GM12878 (cell line): Measurements from ENCODE around the gene KCNE2. TPM values are rescaled to one million over a fixed set of nuclear protein-coding genes. Genes with fewer than 3 reads are reported as not detected.

Source experiments
- ATAC-seq: fragments of 200-7000 bp; cut with Tn5 transposase; 3 replicates; pipeline ENCODE4 v1.9.1; 2020; ENCODE audit warnings: mild to moderate bottlenecking, moderate library complexity
- BruUV-seq: library from RNA; stranded (reverse); fragments of 400-500 nt; replicated peaks from 2 replicates; lab custom pipeline; 2021; lab: Mats Ljungman, UMichigan
- CTCF ChIA-PET: fragments of 300-600 bp; sonication (Branson Sonifier 250); formaldehyde crosslinking; extraction: SDS; loops from one replicate; lab custom pipeline; 2021; ENCODE audit warnings: inconsistent platforms; lab: Yijun Ruan, JAX
- POLR2A ChIA-PET: fragments of 350-600 bp; formaldehyde crosslinking; extraction: SDS; loops from one replicate; lab custom pipeline; 2021; ENCODE audit warnings: inconsistent platforms; lab: Charles Lee
- RAD21 ChIA-PET: fragments of 300-600 bp; sonication (Branson Sonifier 250); formaldehyde crosslinking; loops from one replicate; lab custom pipeline; 2023; ENCODE audit warnings: antibody characterized with exemption; ENCODE audit not compliant: unreplicated experiment; lab: Charles Lee
- SMC1A ChIA-PET: fragments of 300-600 bp; sonication (Branson Sonifier 250); formaldehyde crosslinking; loops from one replicate; lab custom pipeline; 2023; ENCODE audit not compliant: unreplicated experiment, uncharacterized antibody; lab: Charles Lee
- DNase-seq: peaks from one replicate; pipeline ENCODE4 v3.0.0-alpha.2; 2011; ENCODE audit warnings: low read depth, low spot score
- FAIRE-seq: peaks from 3 replicates; lab custom pipeline; 2011; peaks lifted over from hg19 to GRCh38; lab: Jason Lieb, UNC
- H2AFZ ChIP-seq: 2 replicates; pipeline ENCODE4 v1.6.0; 2011; ENCODE audit warnings: low read depth, low read length, control low read depth; ENCODE audit not compliant: control insufficient read depth
- H3K27ac ChIP-seq: 2 replicates; pipeline ENCODE4 v1.5.1; 2011; ENCODE audit warnings: control low read depth; ENCODE audit not compliant: control insufficient read depth, insufficient read depth
- H3K27me3 ChIP-seq, 2 experiments: replicated peaks in 1 of 2; 2 replicates each; pipeline versions ENCODE4 v1.6.0 to v1.6.1; 2011; ENCODE audit warnings: low read length in 1 of 2; ENCODE audit not compliant: control insufficient read depth in 2 of 2, insufficient read depth in 2 of 2
- H3K36me3 ChIP-seq, 2 experiments: 2 replicates each; pipeline ENCODE4 v1.5.1; 2011; ENCODE audit warnings: low read length in 1 of 2; ENCODE audit not compliant: control insufficient read depth in 2 of 2, insufficient read depth in 2 of 2
- H3K4me1 ChIP-seq: 2 replicates; pipeline ENCODE4 v1.6.1; 2011; ENCODE audit warnings: mild to moderate bottlenecking, low read length, moderate library complexity, mixed read lengths; ENCODE audit not compliant: control insufficient read depth, insufficient read depth
- H3K4me2 ChIP-seq: 2 replicates; pipeline ENCODE4 v1.6.0; 2011; ENCODE audit warnings: control low read depth; ENCODE audit not compliant: control insufficient read depth, insufficient read depth
- H3K4me3 ChIP-seq: fragments of 200-600 bp; sonication (generic); 2 replicates; pipeline ENCODE4 v1.5.1; 2016
- H3K79me2 ChIP-seq: 2 replicates; pipeline ENCODE4 v1.6.0; 2011; ENCODE audit warnings: low read length; ENCODE audit not compliant: control insufficient read depth, insufficient read depth
- H3K9ac ChIP-seq: 2 replicates; pipeline ENCODE4 v1.8.0; 2011; ENCODE audit warnings: low read length, control low read depth, mixed read lengths; ENCODE audit not compliant: control insufficient read depth, insufficient read depth
- H3K9me3 ChIP-seq: replicated peaks from 3 replicates; pipeline ENCODE4 v1.5.1; 2011; ENCODE audit warnings: mild to moderate bottlenecking, low read length; ENCODE audit not compliant: control insufficient read depth, insufficient read depth
- H4K20me1 ChIP-seq: 2 replicates; pipeline ENCODE4 v1.6.0; 2011; ENCODE audit not compliant: control insufficient read depth, insufficient read depth
- BCL11A ChIP-seq: IDR thresholded peaks from 2 replicates; pipeline ENCODE4 v1.6.1; 2011; ENCODE audit warnings: low read depth, low read length
- KAT2A ChIP-seq: conservative IDR thresholded peaks from 2 replicates; pipeline ENCODE4 v1.6.1; 2011; ENCODE audit warnings: low read depth, low read length; ENCODE audit not compliant: control insufficient read depth
- MTA3 ChIP-seq: IDR thresholded peaks from 2 replicates; pipeline ENCODE4 v1.6.1; 2012; ENCODE audit warnings: low read length, inconsistent platforms, borderline replicate concordance
- NFYA ChIP-seq: IDR thresholded peaks from 2 replicates; pipeline ENCODE4 v1.6.1; 2011; ENCODE audit warnings: low read depth, mild to moderate bottlenecking, low read length, improper control_type of control experiment, borderline replicate concordance
- PKNOX1 ChIP-seq: fragments of 450-650 bp; IDR thresholded peaks from 2 replicates; pipeline ENCODE4 v1.6.1; 2016; ENCODE audit warnings: mild to moderate bottlenecking
- POU2F2 ChIP-seq: IDR thresholded peaks from 3 replicates; pipeline ENCODE4 v1.6.1; 2011; ENCODE audit warnings: low read depth, mild to moderate bottlenecking, low read length, borderline replicate concordance
- RB1 ChIP-seq: fragments of 450-650 bp; formaldehyde crosslinking; IDR thresholded peaks from 2 replicates; pipeline ENCODE4 v1.6.1; 2017; ENCODE audit warnings: mild to moderate bottlenecking, borderline replicate concordance
- RFX5 ChIP-seq: IDR thresholded peaks from 2 replicates; pipeline ENCODE4 v1.6.1; 2011; ENCODE audit warnings: low read depth, low read length, improper control_type of control experiment
- SMAD1 ChIP-seq: fragments of 450-650 bp; IDR thresholded peaks from 2 replicates; pipeline ENCODE4 v1.6.1; 2018; ENCODE audit warnings: mild to moderate bottlenecking, low read depth; ENCODE audit not compliant: partially characterized antibody
- SREBF1 ChIP-seq: IDR thresholded peaks from 2 replicates; pipeline ENCODE4 v1.6.1; 2012; ENCODE audit warnings: mild to moderate bottlenecking, low read length
- ZBTB40 ChIP-seq: fragments of 450-650 bp; IDR thresholded peaks from 2 replicates; pipeline ENCODE4 v1.6.1; 2016; ENCODE audit warnings: mild to moderate bottlenecking, moderate library complexity, borderline replicate concordance
- ZNF274 ChIP-seq: IDR thresholded peaks from one replicate; pipeline ENCODE4 v1.8.0; 2011; ENCODE audit not compliant: insufficient read length, insufficient read depth
- ZNF622 ChIP-seq: fragments of 450-650 bp; IDR thresholded peaks from 2 replicates; pipeline ENCODE4 v1.6.1; 2017; ENCODE audit warnings: mild to moderate bottlenecking, inconsistent platforms
- ZSCAN29 ChIP-seq: fragments of 450-650 bp; IDR thresholded peaks from 2 replicates; pipeline ENCODE4 v1.6.1; 2017; ENCODE audit warnings: mild to moderate bottlenecking, moderate library complexity
- WGBS: methylation state at CpG from one replicate; pipeline ENCODE4 v1.1.6; 2016; ENCODE audit warnings: low lambda C conversion rate; ENCODE audit not compliant: insufficient replicate concordance, insufficient coverage; ENCODE audit errors: missing lambda C conversion rate; 5-methylcytosine and 5-hydroxymethylcytosine counted together
- in situ Hi-C: fragments of 300-500 bp; cut with MboI; formaldehyde crosslinking; loops from 9 replicates; pipeline ENCODE4 v1.14.3; 2018; ENCODE audit warnings: mixed read lengths
- intact Hi-C: fragments of 100-400 bp; cut with micrococcal nuclease; formaldehyde crosslinking; loops from one replicate; pipeline ENCODE4 v1.14.2; 2022; ENCODE audit not compliant: unreplicated experiment
- polyA plus RNA-seq, 11 experiments: library from polyadenylated mRNA; depleted of rRNA in 4 of 11; unstranded in 6 of 11; stranded (reverse) in 5 of 11; fragments of >200 nt; fragmentation: Nextera tagmentation in 4 of 11; fragmentation: Illumina TruSeq in 1 of 11; extraction: Ambion mirVana in 4 of 11; extraction: Trizol in 1 of 11; gene quantifications; 1 replicate in 1 of 11; 2 replicates in 10 of 11; pipeline versions ENCODE4 v1.2.1 to v1.2.3, GENCODE V29; 2011 to 2016; ENCODE audit warnings: inconsistent platforms in 2 of 11, missing spikeins in 2 of 11, low read depth in 1 of 11
- total RNA-seq, 4 experiments: library from RNA; depleted of rRNA in 3 of 4; stranded (reverse); fragments of >200 nt in 3 of 4; fragmentation: Illumina TruSeq in 1 of 4; extraction: Trizol in 1 of 4; gene quantifications; 2 replicates each; pipeline versions ENCODE4 v1.2.1 to v1.2.3, GENCODE V29; 2013 to 2021
- TF ChIP-seq, protein P1 (sequence below): fragments of 150-350 bp; IDR thresholded peaks from 2 replicates; pipeline ENCODE4 v1.6.1; 2016; ENCODE audit warnings: low read depth, low read length

KCNE2 gene
- total and polyA plus RNA-seq, 10 of the 15 experiments (the other 5 are each of a cell fraction or from before 2014, with no cell fraction given): not detected

- no peak for TF ChIP-seq KAT2A
- TF ChIP-seq ZNF274: no peak
- no peak for TF ChIP-seq PKNOX1
- TF ChIP-seq POU2F2: no peak
- TF ChIP-seq, all 136 proteins: peak for 0
Measured at GRCh38 chr21:34336245-34336644, 27.6 kb upstream of the KCNE2 start (continued).

DNA sequence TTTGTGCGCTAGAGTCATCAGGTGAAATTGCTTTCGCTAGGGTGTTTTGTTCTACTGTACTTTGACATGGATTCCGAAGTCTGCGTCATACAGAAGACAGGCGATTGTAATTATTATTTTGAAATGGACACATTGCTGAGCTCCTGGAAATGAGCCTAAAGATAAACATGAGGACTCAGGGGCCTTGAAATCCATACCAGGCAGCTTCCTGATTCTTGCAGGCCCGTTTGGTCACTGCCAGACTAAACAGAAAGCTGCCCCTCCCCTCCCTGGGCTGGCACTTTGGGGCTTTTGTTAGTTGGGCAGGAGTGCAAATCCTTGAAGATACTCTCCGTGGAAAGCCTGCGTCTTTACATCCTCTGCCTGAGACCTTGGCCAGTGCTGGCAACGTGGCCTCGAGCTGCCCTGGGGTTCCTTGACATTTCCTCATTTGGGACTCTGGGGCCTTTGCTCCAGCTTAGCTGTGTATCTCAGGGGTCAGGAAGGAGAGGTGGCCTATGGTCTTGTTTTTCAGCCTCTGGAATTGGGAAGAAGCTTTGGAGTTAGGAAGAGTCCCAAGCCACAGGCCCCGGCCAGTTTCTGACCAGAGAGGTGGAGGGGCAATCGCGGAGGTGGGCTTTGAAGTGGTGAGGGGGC, 26.9 kb upstream of the KCNE2 start:
- DNase-seq (no peak), ATAC-seq (no peak), FAIRE-seq (no peak)
- 53% methylated on average over 13 of the region's 13 CpGs for WGBS
- no peaks in the 10 kb centered on the region for H3K79me2 ChIP-seq
- CTCF ChIA-PET: interaction anchor here (0.6 to 2.3 kb wide), 2 partner anchors 11 to 434 kb away, joined by 3 to 9 read pairs; no protein-coding TSS in a partner anchor
- RAD21 ChIA-PET: no interaction called here
- no peak overlapping the region for H3K4me2 ChIP-seq
- H4K20me1 ChIP-seq: no peaks in the 10 kb centered on the region
- no peaks in the 10 kb centered on the region for H3K4me1 ChIP-seq
- no peak overlapping the region for H2AFZ ChIP-seq
- SMC1A ChIA-PET: no interaction called here
- H3K36me3 ChIP-seq: no peaks in the 10 kb centered on the region
- TF ChIP-seq SMAD1 (no peak), RB1 (no peak), NFYA (no peak), MTA3 (no peak), SREBF1 (no peak), BCL11A (no peak), RFX5 (no peak), ZSCAN29 (no peak), ZBTB40 (no peak), ZNF622 (no peak)
- TF ChIP-seq, protein P1, sequence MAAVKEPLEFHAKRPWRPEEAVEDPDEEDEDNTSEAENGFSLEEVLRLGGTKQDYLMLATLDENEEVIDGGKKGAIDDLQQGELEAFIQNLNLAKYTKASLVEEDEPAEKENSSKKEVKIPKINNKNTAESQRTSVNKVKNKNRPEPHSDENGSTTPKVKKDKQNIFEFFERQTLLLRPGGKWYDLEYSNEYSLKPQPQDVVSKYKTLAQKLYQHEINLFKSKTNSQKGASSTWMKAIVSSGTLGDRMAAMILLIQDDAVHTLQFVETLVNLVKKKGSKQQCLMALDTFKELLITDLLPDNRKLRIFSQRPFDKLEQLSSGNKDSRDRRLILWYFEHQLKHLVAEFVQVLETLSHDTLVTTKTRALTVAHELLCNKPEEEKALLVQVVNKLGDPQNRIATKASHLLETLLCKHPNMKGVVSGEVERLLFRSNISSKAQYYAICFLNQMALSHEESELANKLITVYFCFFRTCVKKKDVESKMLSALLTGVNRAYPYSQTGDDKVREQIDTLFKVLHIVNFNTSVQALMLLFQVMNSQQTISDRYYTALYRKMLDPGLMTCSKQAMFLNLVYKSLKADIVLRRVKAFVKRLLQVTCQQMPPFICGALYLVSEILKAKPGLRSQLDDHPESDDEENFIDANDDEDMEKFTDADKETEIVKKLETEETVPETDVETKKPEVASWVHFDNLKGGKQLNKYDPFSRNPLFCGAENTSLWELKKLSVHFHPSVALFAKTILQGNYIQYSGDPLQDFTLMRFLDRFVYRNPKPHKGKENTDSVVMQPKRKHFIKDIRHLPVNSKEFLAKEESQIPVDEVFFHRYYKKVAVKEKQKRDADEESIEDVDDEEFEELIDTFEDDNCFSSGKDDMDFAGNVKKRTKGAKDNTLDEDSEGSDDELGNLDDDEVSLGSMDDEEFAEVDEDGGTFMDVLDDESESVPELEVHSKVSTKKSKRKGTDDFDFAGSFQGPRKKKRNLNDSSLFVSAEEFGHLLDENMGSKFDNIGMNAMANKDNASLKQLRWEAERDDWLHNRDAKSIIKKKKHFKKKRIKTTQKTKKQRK: no peak
- TF ChIP-seq, all 136 proteins: peak for 0
- BruUV-seq: no TSS peak
- H3K27ac ChIP-seq: no peak overlapping the region
- in situ Hi-C loops: no loop called here
- no peaks in the 10 kb centered on the region; a peak in 2 of 4 replicates for H3K27me3 ChIP-seq
- POLR2A ChIA-PET: no interaction called here
- no peak overlapping the region for H3K4me3 ChIP-seq
- no peaks in the 10 kb centered on the region for H3K9me3 ChIP-seq
- H3K9ac ChIP-seq: no peak overlapping the region
- intact Hi-C loops: no loop called here
